Activated T-cell treated with anti-CD3 and anti-CD28 coated beads for 4 hours (primary cell): ENCODE measurements around the gene KRTAP5-6.
A peak's percentile ranks its signal among the peaks of the same experiment; 100 is the strongest.
"Not testable (repeated sequence)": the region's sequence is repeated elsewhere in the genome, so short reads cannot be mapped to it uniquely, and the experiment has no call there.

Experiments
- DNase-seq: peaks from one replicate; pipeline ENCODE4 v3.0.0-alpha.2; 2020

KRTAP5-6 gene

GRCh38 chr11:1683904-1684572 lies 13.0 kb upstream of the KRTAP5-6 start:
- not testable (repeated sequence) for DNase-seq

GRCh38 chr11:1684886-1685874 lies 11.8 kb upstream of the KRTAP5-6 start:
- DNase-seq = not testable (repeated sequence)

- not testable (repeated sequence) for DNase-seq
These were observed 10.8 kb upstream of the KRTAP5-6 start for GRCh38 chr11:1686220-1686619.

- not testable (repeated sequence) for DNase-seq
These were observed 8.6 kb upstream of the KRTAP5-6 start for GRCh38 chr11:1688336-1688947.

- not testable (repeated sequence) for DNase-seq
These were observed 7.5 kb upstream of the KRTAP5-6 start for GRCh38 chr11:1689250-1690166.

GRCh38 chr11:1690167-1691025 lies 6.6 kb upstream of the KRTAP5-6 start:
- DNase-seq = no peak

- no peak for DNase-seq
These were observed 5.7 kb upstream of the KRTAP5-6 start for GRCh38 chr11:1691026-1691877.

GRCh38 chr11:1691878-1692707 lies 4.9 kb upstream of the KRTAP5-6 start:
- DNase-seq = no peak

- no peak for DNase-seq
These were observed 4.2 kb upstream of the KRTAP5-6 start for GRCh38 chr11:1692708-1693326.

GRCh38 chr11:1693327-1694063 lies 3.5 kb upstream of the KRTAP5-6 start:
- DNase-seq = peak; percentile 68

- DNase-seq = peak; percentile 75
These were observed 2.7 kb upstream of the KRTAP5-6 start for GRCh38 chr11:1694064-1694845.

GRCh38 chr11:1694846-1695547 lies 2.0 kb upstream of the KRTAP5-6 start:
- DNase-seq = no peak

GRCh38 chr11:1695548-1696108 lies 1.4 kb upstream of the KRTAP5-6 start:
- DNase-seq = no peak

- DNase-seq = no peak
These were observed 2.8 kb downstream of the KRTAP5-6 start for GRCh38 chr11:1699771-1700170.

GRCh38 chr11:1701091-1701807 lies 4.3 kb downstream of the KRTAP5-6 start:
- no peak for DNase-seq

GRCh38 chr11:1702506-1702905 lies 5.5 kb downstream of the KRTAP5-6 start:
- DNase-seq = no peak
